MCF 10A (cell line): ENCODE data around the gene CYP2C8. TPM values are rescaled to one million over a fixed set of nuclear protein-coding genes. Genes with fewer than 3 reads are reported as not detected.
"Not testable (repeated sequence)": the region's sequence is repeated elsewhere in the genome, so short reads cannot be mapped to it uniquely, and the experiment has no call there.

ENCODE experiments used
- Bru-seq: library from RNA; stranded (reverse); fragments of 400-500 nt; gene quantifications from one replicate; lab custom pipeline; 2021; lab: Mats Ljungman, UMichigan
- BruChase-seq, 2 experiments: library from RNA; stranded (reverse); fragments of 400-500 nt; gene quantifications; one replicate each; lab custom pipeline; 2021; lab: Mats Ljungman, UMichigan
- BruUV-seq: library from RNA; stranded (reverse); fragments of 400-500 nt; replicated peaks from 2 replicates; lab custom pipeline; 2021; lab: Mats Ljungman, UMichigan
- CTCF ChIA-PET: fragments of 300-600 bp; sonication (Branson Sonifier 250); formaldehyde crosslinking; extraction: SDS; loops from one replicate; lab custom pipeline; 2021; ENCODE audit warnings: antibody characterized with exemption, inconsistent platforms; lab: Yijun Ruan, JAX
- POLR2A ChIA-PET: fragments of 300-600, 350-650 bp; sonication (Branson Sonifier 250); formaldehyde crosslinking; extraction: SDS; loops from one replicate; lab custom pipeline; 2020; ENCODE audit warnings: antibody characterized with exemption, inconsistent platforms; lab: Yijun Ruan, JAX
- DNase-seq: peaks from one replicate; pipeline ENCODE4 v3.0.0-alpha.2; 2018; ENCODE audit not compliant: unreplicated experiment
- H3K27ac Mint-ChIP-seq: one replicate; pipeline ENCODE4 v1.8.0; 2022; ENCODE audit warnings: mild to moderate bottlenecking, low read depth, mixed read lengths; ENCODE audit not compliant: unreplicated experiment
- H3K27me3 Mint-ChIP-seq: one replicate; pipeline ENCODE4 v1.8.0; 2022; ENCODE audit warnings: mixed read lengths; ENCODE audit not compliant: insufficient read depth, unreplicated experiment
- H3K36me3 Mint-ChIP-seq: one replicate; pipeline ENCODE4 v1.8.0; 2022; ENCODE audit warnings: mild to moderate bottlenecking, moderate library complexity, mixed read lengths; ENCODE audit not compliant: insufficient read depth, unreplicated experiment
- H3K4me1 Mint-ChIP-seq: one replicate; pipeline ENCODE4 v1.8.0; 2022; ENCODE audit warnings: mixed read lengths; ENCODE audit not compliant: insufficient read depth, unreplicated experiment
- H3K4me3 Mint-ChIP-seq: one replicate; pipeline ENCODE4 v1.8.0; 2022; ENCODE audit warnings: mild to moderate bottlenecking, moderate library complexity, mixed read lengths; ENCODE audit not compliant: unreplicated experiment
- H3K9me3 Mint-ChIP-seq: one replicate; pipeline ENCODE4 v1.8.0; 2022; ENCODE audit warnings: mixed read lengths; ENCODE audit not compliant: unreplicated experiment
- intact Hi-C: fragments of 100-400 bp; cut with micrococcal nuclease; formaldehyde crosslinking; loops from 2 replicates; pipeline ENCODE4 v1.14.1; 2022
- long read RNA-seq: library from polyadenylated mRNA; stranded (forward); transcript quantifications from one replicate; pipeline ENCODE4 v2.0.0, GENCODE V29; 2022
- total RNA-seq: library from RNA; stranded (reverse); gene quantifications from 2 replicates; pipeline ENCODE4 v1.2.3, GENCODE V29; 2022
- TF ChIP-seq, protein P1 (sequence below): fragments of 200-600 bp; IDR thresholded peaks from one replicate; pipeline ENCODE4 v1.8.0; 2022; ENCODE audit warnings: antibody characterized with exemption, mild to moderate bottlenecking; ENCODE audit not compliant: unreplicated experiment

Gene CYP2C8
- total RNA-seq = not detected in 2 replicates
- Bru-seq, nascent RNA = percentile 4 among the genes with signal in this experiment
- not detected for BruChase-seq, experiment 1, labeled RNA remaining after a 6-hour chase
- percentile 8 among the genes with signal in this experiment for BruChase-seq, experiment 2, labeled RNA remaining after a 2-hour chase
- long read RNA-seq = 0 reads

- DNase-seq = no peak
- BruUV-seq = no TSS peak
- CTCF ChIA-PET = interaction anchor here (1.0 kb wide), 1 partner anchor 441 kb away, joined by 5 read pairs; no protein-coding TSS in a partner anchor
- TF ChIP-seq, protein P1, sequence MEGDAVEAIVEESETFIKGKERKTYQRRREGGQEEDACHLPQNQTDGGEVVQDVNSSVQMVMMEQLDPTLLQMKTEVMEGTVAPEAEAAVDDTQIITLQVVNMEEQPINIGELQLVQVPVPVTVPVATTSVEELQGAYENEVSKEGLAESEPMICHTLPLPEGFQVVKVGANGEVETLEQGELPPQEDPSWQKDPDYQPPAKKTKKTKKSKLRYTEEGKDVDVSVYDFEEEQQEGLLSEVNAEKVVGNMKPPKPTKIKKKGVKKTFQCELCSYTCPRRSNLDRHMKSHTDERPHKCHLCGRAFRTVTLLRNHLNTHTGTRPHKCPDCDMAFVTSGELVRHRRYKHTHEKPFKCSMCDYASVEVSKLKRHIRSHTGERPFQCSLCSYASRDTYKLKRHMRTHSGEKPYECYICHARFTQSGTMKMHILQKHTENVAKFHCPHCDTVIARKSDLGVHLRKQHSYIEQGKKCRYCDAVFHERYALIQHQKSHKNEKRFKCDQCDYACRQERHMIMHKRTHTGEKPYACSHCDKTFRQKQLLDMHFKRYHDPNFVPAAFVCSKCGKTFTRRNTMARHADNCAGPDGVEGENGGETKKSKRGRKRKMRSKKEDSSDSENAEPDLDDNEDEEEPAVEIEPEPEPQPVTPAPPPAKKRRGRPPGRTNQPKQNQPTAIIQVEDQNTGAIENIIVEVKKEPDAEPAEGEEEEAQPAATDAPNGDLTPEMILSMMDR = no peak
- POLR2A ChIA-PET = no interaction called here
- intact Hi-C loops = no loop called here
- Mint-ChIP-seq H3K4me3 (no peak within 1 kb of the TSS), H3K27ac (no peak within 1 kb of the TSS), H3K9me3 (no peaks in the 10 kb centered on the region), H3K4me1 (no peaks in the 10 kb centered on the region), H3K27me3 (peaks cover 63% of the 10 kb centered on the region), H3K36me3 (no peaks in the 10 kb centered on the region)
These were observed at the start of gene CYP2C8 for GRCh38 chr10:95069286-95069685. TSS of gene CYP2C8 (minus strand) at chr10:95069497. CDS start at chr10:95069402, 95 bp downstream.

DNA sequence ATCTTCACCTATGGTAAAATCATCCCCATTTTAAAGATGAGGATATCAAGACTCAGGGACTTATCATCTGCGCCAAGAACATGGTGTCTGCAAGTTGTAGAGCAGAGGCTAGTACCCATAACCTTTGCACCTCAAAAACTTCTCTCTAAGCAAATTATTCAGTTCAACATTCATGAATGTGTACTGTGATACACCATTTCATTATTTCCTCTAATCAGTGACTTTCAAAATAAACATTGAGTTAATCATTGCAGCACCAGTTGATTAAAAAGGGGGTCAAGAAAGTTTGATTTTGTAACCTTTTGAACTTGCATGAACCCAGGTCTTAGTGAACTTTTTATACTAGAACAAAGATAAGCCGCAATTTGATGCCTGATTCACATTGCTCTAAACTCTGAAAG lies 47.6 kb upstream of the CYP2C8 start:
- no peak overlapping the region for H3K4me3 Mint-ChIP-seq
- no peaks in the 10 kb centered on the region for H3K27me3 Mint-ChIP-seq
- no peaks in the 10 kb centered on the region for H3K36me3 Mint-ChIP-seq
- TF ChIP-seq, protein P1 = no peak
- no peak for DNase-seq
- CTCF ChIA-PET = no interaction called here
- intact Hi-C loops = no loop called here
- no peak overlapping the region for H3K27ac Mint-ChIP-seq
- no peaks in the 10 kb centered on the region for H3K4me1 Mint-ChIP-seq
- POLR2A ChIA-PET = no interaction called here
- no TSS peak for BruUV-seq
- H3K9me3 Mint-ChIP-seq = peaks cover 29% of the 10 kb centered on the region

- not testable (repeated sequence) for H3K4me3 Mint-ChIP-seq, H3K4me1 Mint-ChIP-seq
- CTCF ChIA-PET = interaction anchor here (1.3 kb wide), 1 partner anchor 11 kb away, joined by 3 read pairs; no protein-coding TSS in a partner anchor
These were observed 41.5 kb upstream of the CYP2C8 start for GRCh38 chr10:95110823-95111222.

DNA sequence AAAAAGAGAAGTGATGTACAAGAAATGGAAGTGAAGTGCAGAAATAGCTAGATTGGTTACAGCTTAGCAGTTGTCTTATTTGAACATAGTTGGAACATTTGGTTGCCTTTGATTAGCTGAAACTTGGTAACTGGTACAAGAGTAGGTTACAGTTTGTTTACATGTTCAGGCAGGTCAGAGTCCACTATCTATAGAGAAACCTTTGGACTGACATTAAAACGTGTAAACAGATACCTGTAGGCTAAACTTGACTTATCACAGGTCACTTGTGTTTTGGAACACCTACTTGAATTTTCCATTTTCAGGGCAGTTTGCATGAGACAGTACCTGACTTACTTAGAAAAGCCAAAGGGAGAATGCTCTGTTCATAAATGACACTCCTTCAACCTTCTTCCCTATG lies 28.5 kb upstream of the CYP2C8 start:
- no peaks in the 10 kb centered on the region for H3K9me3 Mint-ChIP-seq
- TF ChIP-seq, protein P1 = no peak
- CTCF ChIA-PET = interaction anchor here (0.6 kb wide), 1 partner anchor 596 kb away, joined by 3 read pairs; the partner anchor contains the start of gene TCTN3
- no peak overlapping the region for H3K27ac Mint-ChIP-seq
- POLR2A ChIA-PET = no interaction called here
- no peak for DNase-seq
- no peaks in the 10 kb centered on the region for H3K27me3 Mint-ChIP-seq
- no peaks in the 10 kb centered on the region for H3K36me3 Mint-ChIP-seq
- no TSS peak for BruUV-seq
- no peaks in the 10 kb centered on the region for H3K4me1 Mint-ChIP-seq
- no peak overlapping the region for H3K4me3 Mint-ChIP-seq
- intact Hi-C loops = no loop called here

More at GRCh38 chr10:95110823-95111222, 41.5 kb upstream of the CYP2C8 start:
- BruUV-seq, H3K9me3 Mint-ChIP-seq, H3K27ac Mint-ChIP-seq, DNase-seq, intact Hi-C loops, POLR2A ChIA-PET, H3K36me3 Mint-ChIP-seq: not testable (repeated sequence)
- H3K27me3 Mint-ChIP-seq = peaks cover 16% of the 10 kb centered on the region
